Measurements from ENCODE around the gene BTBD9.

GRCh38 chr6:38505826-38506225 lies 133.9 kb downstream of the BTBD9 start:
- TF ChIP-seq TFCP2L1 (CRISPR knock-in tag; IDR thresholded peaks at IDR 0.05): no peak
- TF ChIP-seq CTCF (IDR thresholded peaks at IDR 0.05): no peak
- no peak for TF ChIP-seq ZFP36 (IDR thresholded peaks at IDR 0.05; ENCODE audit: borderline replicate concordance, partially characterized antibody)
- TF ChIP-seq JUN (IDR thresholded peaks at IDR 0.05): no peak

Measured in A549 (cell line).